Measurements from ENCODE around the gene PRLH. TPM values are rescaled to one million over a fixed set of nuclear protein-coding genes. Genes with fewer than 3 reads are reported as not detected.

The PRLH gene
- polyA plus RNA-seq, 2 of the 4 experiments (the other 2 are of a cell fraction) = not detected

- FAIRE-seq (no peak), DNase-seq (ENCODE audit: low read depth in 1 of 2, low spot score in 1 of 2) (no peak), ATAC-seq (no peak)
- POLR2A ChIA-PET = no interaction called here
- Histone ChIP-seq H3K4me3 (no peak overlapping the region), H3K9me3 (no peaks in the 10 kb centered on the region), H3K4me2 (no peak overlapping the region), H3K27ac (no peak overlapping the region), H3K4me1 (peaks cover 16% of the 10 kb centered on the region)
- WGBS (ENCODE audit: missing lambda C conversion rate) = 79% methylated on average over 14 of the region's 14 CpGs
- CTCF ChIA-PET = interaction anchor here (0.6 kb wide), 1 partner anchor 794 kb away, joined by 3 read pairs; no protein-coding TSS in a partner anchor
- TF ChIP-seq HMGXB4 (CRISPR knock-in tag; IDR thresholded peaks at IDR 0.05; ENCODE audit: borderline replicate concordance) (no peak), HOXA7 (CRISPR knock-in tag; IDR thresholded peaks at IDR 0.05) (no peak), FOSB (CRISPR knock-in tag; IDR thresholded peaks at IDR 0.05) (no peak), REST (IDR thresholded peaks at IDR 0.05) (no peak), ZC3H11A (IDR thresholded peaks at IDR 0.05) (no peak), HOXB13 (CRISPR knock-in tag; IDR thresholded peaks at IDR 0.05; ENCODE audit: low read depth) (no peak), ZNF302 (CRISPR knock-in tag; IDR thresholded peaks at IDR 0.05) (no peak), CHD2 (IDR thresholded peaks at IDR 0.05; ENCODE audit: low read length, partially characterized antibody) (no peak), EHF (CRISPR knock-in tag; IDR thresholded peaks at IDR 0.05) (no peak), POLR2AphosphoS2 (conservative IDR thresholded peaks at IDR 0.05; ENCODE audit: low read length) (no peak), ELK1 (IDR thresholded peaks at IDR 0.05; ENCODE audit: low read depth, low read length) (no peak), ATOH8 (CRISPR knock-in tag; IDR thresholded peaks at IDR 0.05; ENCODE audit: low read depth) (no peak), CBX2 (IDR thresholded peaks at IDR 0.05; ENCODE audit: borderline replicate concordance, low read depth) (no peak), NPAS2 (CRISPR knock-in tag; IDR thresholded peaks at IDR 0.05; ENCODE audit: borderline replicate concordance) (no peak), NR3C1 (IDR thresholded peaks at IDR 0.05) (no peak)
Measured at GRCh38 chr2:237598468-237599208, 32.3 kb downstream of the PRLH start.

GRCh38 chr2:237599465-237600110 is 33.2 kb downstream of the PRLH start:
- DNase-seq (ENCODE audit: low read depth in 1 of 2, low spot score in 1 of 2) = no peak
- Histone ChIP-seq H3K4me2 (no peak overlapping the region), H3K4me1 (peaks cover 10% of the 10 kb centered on the region), H3K27ac (no peak overlapping the region), H3K9me3 (no peaks in the 10 kb centered on the region), H3K4me3 (no peak overlapping the region)
- WGBS (ENCODE audit: missing lambda C conversion rate) = 79% methylated on average over 9 of the region's 9 CpGs
- TF ChIP-seq RARB (CRISPR knock-in tag; IDR thresholded peaks at IDR 0.05) (no peak), HEYL (CRISPR knock-in tag; IDR thresholded peaks at IDR 0.05) (no peak), SMC3 (IDR thresholded peaks at IDR 0.05) (no peak), POLR2AphosphoS2 (conservative IDR thresholded peaks at IDR 0.05; ENCODE audit: low read length) (no peak), JUNB (IDR thresholded peaks at IDR 0.05) (no peak)
- FAIRE-seq = no peak
- ChIA-PET CTCF (interaction anchor here (4.4 kb wide), 1 partner anchor 27 kb away, joined by 19 read pairs; no protein-coding TSS in a partner anchor), POLR2A (no interaction called here)
- ATAC-seq = no peak

Measured in A549 (cell line).